ENCODE data around the gene SLK. TPM values are rescaled to one million over a fixed set of nuclear protein-coding genes. Genes with fewer than 3 reads are reported as not detected.

Gene SLK
- total RNA-seq = 10 to 100 TPM; 36.6 to 48.6 (median 41.0) TPM
- polyA plus RNA-seq = 10 to 100 TPM; 15.5 to 35.7 (median 22.6) TPM
- long read RNA-seq, donor 1, full-length matches to known transcripts = 8 of 106 reads
- long read RNA-seq, donor 1, partial matches to known transcripts = 94 of 106 reads
- long read RNA-seq, donor 1, other reads (novel, unspliced or antisense) = 4 of 106 reads
- long read RNA-seq, donor 2, full-length matches to known transcripts = 12 of 94 reads
- long read RNA-seq, donor 2, partial matches to known transcripts = 81 of 94 reads
- long read RNA-seq, donor 2, other reads (novel, unspliced or antisense) = 1 of 94 reads

DNA sequence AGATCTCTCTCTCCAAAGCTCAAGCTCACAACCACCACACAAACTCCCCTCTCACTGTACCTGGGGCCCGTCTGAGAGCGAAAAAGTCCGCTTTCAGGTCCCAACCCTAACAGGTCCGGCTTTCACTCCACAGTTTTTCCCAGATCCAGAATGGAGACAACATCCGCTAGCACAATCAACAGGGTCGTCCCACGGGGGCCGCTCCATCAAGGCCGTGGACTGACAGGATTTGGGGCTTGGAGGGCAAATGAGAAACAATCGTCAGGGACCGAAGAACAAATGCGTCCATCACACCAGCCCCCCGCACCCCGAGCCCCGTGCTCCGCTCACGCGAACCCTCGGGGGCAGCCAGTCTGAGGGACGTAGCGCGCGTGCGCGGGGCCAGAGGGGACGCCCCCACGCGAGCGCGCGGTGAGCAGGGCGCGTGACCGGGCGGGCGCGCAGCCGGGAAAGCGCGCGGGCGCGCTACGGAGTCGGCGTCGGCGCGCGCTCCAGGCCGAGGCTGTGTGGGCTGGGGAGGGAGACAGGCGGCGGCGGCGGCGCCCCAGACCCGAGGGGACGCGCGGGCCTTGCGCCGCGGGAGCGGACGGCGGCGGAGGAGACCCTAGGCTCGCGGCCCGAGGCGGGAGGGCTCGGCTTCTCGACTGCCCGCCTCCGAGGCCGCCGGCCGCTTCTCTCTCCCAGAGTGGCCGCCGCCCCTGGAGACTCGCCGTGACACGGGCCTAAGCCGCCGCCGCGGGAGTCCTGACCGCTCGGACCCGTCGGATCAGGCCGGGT, at the start of gene SLK:
Gene SLK (plus strand): TSS at position 470 of the 777 bp plus-strand sequence. CDS start 606 bp downstream, outside the sequence.
- ATAC-seq (peak; percentile 96 to 98 (median 98)), DNase-seq (peak; percentile 89 to 93)
- peaks cover 25% of the 10 kb centered on the region for H3K4me1 ChIP-seq
- H3K27ac ChIP-seq = peak within 1 kb of the TSS; percentile 95
- H3K36me3 ChIP-seq (ENCODE audit: insufficient read depth in 1 of 2, low read depth in 1 of 2) = no peaks in the 10 kb centered on the region
- H3K9me3 ChIP-seq = no peaks in the 10 kb centered on the region
- H3K4me3 ChIP-seq = peak within 1 kb of the TSS; percentile 97
- intact Hi-C loops (cut with DNase I) = loop anchor here (5.0 kb wide), 2 partner anchors 75 to 155 kb away; partner anchors contain the start of gene SFR1 (in 1 of the 2)
- whole genome bisulfite sequencing, 3 donors = 0 to 1% (median 1%) methylated on average over 45 to 92 of the region's 92 CpGs
- TF ChIP-seq, protein P1, sequence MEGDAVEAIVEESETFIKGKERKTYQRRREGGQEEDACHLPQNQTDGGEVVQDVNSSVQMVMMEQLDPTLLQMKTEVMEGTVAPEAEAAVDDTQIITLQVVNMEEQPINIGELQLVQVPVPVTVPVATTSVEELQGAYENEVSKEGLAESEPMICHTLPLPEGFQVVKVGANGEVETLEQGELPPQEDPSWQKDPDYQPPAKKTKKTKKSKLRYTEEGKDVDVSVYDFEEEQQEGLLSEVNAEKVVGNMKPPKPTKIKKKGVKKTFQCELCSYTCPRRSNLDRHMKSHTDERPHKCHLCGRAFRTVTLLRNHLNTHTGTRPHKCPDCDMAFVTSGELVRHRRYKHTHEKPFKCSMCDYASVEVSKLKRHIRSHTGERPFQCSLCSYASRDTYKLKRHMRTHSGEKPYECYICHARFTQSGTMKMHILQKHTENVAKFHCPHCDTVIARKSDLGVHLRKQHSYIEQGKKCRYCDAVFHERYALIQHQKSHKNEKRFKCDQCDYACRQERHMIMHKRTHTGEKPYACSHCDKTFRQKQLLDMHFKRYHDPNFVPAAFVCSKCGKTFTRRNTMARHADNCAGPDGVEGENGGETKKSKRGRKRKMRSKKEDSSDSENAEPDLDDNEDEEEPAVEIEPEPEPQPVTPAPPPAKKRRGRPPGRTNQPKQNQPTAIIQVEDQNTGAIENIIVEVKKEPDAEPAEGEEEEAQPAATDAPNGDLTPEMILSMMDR (IDR thresholded peaks at IDR 0.05) = no peak
- H3K27me3 ChIP-seq (ENCODE audit: insufficient read depth in 3 of 3, low read length in 2 of 3) = no peaks in the 10 kb centered on the region

DNA sequence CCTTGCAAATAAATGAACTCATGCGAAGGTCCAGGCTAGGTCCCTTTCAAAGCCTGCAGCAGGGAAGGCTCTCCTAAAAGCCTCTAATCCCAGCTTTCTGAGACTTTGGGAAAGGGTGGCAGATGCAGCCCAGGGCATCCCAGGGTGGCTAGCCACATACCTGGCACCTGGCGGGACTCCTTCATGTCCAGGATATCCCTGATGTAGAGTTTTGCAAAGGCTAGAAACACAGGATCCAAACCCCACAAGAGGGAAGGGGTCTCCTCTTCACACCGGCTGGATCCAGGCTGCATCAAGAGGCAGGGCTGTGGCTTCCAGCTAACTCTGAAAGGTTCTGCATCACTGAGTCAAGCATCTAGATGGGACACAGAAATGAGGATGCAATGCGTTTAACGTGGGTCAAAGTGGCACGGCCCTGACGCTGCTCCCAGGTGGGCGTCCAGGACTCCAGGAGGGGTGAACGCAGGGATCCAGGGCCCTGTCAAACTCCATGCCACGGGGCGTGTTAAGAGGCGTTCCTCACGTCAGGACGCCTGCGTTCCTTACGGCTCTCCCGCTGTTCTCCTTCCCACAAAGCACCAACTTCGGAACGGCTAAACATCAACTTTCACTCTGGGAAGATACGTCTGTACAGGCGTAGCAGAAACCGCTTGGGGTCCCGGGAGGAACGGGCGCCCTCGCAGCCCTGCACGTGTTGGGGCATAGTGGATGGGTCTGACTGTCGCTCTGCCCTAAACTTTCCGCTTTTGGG, 49.5 kb upstream of the SLK start:
- H3K36me3 ChIP-seq (ENCODE audit: insufficient read depth in 1 of 2, low read depth in 1 of 2) = peaks cover 0 to 7% of the 10 kb centered on the region in 2 donors
- TF ChIP-seq, protein P1 (IDR thresholded peaks at IDR 0.05) = no peak
- H3K9me3 ChIP-seq = no peaks in the 10 kb centered on the region
- H3K4me1 ChIP-seq = peaks cover 26% of the 10 kb centered on the region
- H3K27me3 ChIP-seq (ENCODE audit: insufficient read depth in 3 of 3, low read length in 2 of 3) = no peaks in the 10 kb centered on the region
- ATAC-seq (peak; percentile 40 to 64 (median 50)), DNase-seq (peak in 1 of 2 donors; percentile 45)
- 2 to 3% (median 3%) methylated on average over 26 to 29 of the region's 29 CpGs for WGBS, 3 donors
- intact Hi-C loops (cut with DNase I) = no loop called here
- peak overlapping the region; percentile 95 for H3K27ac ChIP-seq
- H3K4me3 ChIP-seq = peak overlapping the region; percentile 79

DNA sequence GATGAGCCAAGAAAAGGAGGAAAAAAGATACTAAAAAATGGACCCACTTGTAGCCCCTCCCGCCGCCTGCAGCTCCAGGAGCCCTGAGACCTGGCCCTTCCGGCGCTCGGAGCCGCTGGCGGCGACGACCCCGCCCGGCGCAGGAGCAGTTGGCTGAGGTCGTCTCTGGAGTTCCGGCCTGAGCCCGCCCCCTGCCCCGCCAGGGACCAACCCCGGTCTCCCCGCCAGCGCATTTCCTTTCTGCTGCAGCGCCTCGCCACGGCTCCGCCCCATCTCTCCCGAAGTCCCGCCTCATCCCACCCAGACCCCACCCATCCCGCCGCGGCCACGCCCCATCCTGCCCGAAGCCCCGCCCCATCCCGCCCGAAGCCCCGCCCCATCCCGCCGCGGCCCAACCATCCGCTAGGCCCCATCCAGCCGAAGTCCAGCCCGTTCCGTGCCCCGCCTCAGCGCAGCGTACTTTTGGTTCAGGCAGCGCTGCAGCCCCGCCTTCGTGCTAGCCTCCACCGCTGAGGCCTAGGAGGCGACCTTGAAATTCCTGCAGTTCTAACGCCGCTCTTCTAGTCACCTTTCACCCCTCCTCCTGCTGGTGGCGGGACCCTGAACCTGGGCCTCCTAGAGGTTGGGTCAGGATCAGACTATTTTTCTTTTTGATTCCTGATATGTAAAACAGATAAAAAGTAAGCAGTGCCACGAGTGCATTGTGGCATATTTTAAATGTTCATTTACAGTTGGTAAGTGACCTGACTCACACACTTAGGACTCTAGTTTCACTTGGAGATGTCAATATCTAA, 48.7 kb upstream of the SLK start, which contains the start of gene STN1:
Gene STN1 (minus strand): TSS at position 132 of the 794 bp plus-strand sequence. CDS start 590 bp downstream, outside the sequence.
- Histone ChIP-seq H3K27ac (peak within 1 kb of the TSS; percentile 95), H3K4me3 (peak within 1 kb of the TSS; percentile 79), H3K27me3 (ENCODE audit: insufficient read depth in 3 of 3, low read length in 2 of 3) (no peaks in the 10 kb centered on the region), H3K4me1 (peaks cover 26% of the 10 kb centered on the region), H3K9me3 (no peaks in the 10 kb centered on the region), H3K36me3 (ENCODE audit: insufficient read depth in 1 of 2, low read depth in 1 of 2) (no peaks in the 10 kb centered on the region)
- 0 to 1% (median 0%) methylated on average over 45 to 53 of the region's 53 CpGs for WGBS, 3 donors
- DNase-seq (peak; percentile 97 to 99), ATAC-seq (peak; percentile 96 to 98 (median 96))
- intact Hi-C loops (cut with DNase I) = no loop called here
- TF ChIP-seq, protein P1 (IDR thresholded peaks at IDR 0.05) = no peak

DNA sequence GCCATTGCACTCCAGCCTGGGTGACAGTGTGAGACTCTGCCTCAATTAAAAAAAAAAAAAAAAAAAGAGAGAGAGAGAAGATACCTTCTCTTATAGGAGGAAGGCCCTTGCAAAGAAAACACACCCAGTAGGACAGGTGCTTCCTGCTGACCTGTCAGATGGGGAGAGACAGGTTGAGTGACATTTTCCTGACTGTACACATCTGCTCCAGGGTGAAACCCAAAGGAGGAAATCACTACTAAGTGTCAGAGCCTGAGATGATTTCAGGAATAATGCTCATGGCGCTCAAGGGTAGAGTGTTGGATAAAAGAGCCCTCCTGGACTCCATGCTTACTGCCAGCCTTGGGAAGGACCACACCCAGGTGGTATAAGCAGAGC, 47.3 kb upstream of the SLK start:
- Histone ChIP-seq H3K27me3 (ENCODE audit: insufficient read depth in 3 of 3, low read length in 2 of 3) (no peaks in the 10 kb centered on the region), H3K36me3 (ENCODE audit: insufficient read depth in 1 of 2, low read depth in 1 of 2) (no peaks in the 10 kb centered on the region), H3K4me3 (no peak overlapping the region), H3K27ac (no peak overlapping the region), H3K4me1 (peaks cover 26% of the 10 kb centered on the region), H3K9me3 (no peaks in the 10 kb centered on the region)
- no peak for ATAC-seq
- DNase-seq = no peak
- intact Hi-C loops (cut with DNase I) = loop anchor here in 1 of 2 donors (2.0 kb wide), 1 partner anchor 45 kb away; no protein-coding TSS in a partner anchor
- TF ChIP-seq, protein P1 (IDR thresholded peaks at IDR 0.05) = no peak
- 99 to 100% (median 100%) methylated on average over 1 of the region's 1 CpG for WGBS, 3 donors

All from psoas muscle (tissue), 8 donors.